C1 segment of cervical spinal cord (tissue), 14 donors: ENCODE results near the gene CDC14B.
"Not testable (repeated sequence)": the region's sequence is repeated elsewhere in the genome, so short reads cannot be mapped to it uniquely, and the experiment has no call there.

ENCODE experiments used
- DNase-seq, 14 donors: peaks; one replicate each; lab custom pipeline; 2025; lab: John Stamatoyannopoulos, UW

CDC14B gene

DNA sequence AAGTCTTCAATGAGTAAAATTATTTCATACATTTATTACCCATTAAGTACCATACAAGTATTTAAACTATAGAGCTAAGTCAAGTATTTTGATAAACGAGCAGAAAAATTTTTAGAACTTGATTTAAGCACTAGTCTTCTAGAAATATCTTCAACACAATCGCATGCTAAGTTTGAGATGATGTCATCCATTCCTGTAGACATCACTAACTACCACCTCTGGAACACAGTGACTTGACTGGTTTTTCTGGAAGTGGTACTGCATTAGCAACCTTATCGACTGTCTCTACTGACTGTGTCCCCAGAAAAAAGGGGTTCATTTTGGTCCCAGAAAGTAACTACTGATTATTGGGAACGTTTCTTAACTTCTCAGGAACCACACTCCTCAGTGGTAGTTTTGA is 69.0 kb downstream of the CDC14B start:
- DNase-seq, result no peak

DNA sequence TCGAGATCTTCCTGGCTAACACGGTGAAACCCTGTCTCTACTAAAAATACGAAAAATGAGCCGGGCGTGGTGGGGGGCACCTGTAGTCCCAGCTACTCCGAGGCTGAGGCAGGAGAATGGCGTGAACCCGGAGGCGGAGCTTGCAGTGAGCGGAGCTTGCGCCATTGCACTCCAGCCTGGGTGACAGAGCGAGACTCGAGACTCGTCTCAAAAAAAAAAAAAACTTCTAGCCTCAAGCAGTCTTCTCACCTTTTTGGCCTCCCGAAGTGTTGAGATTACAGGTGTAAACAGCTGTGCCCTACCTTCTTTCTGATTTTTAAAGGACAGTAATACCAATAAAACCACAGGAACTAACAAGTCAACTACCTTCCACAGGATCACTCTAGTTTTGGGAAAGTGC is 76.5 kb downstream of the CDC14B start:
- not testable (repeated sequence) for DNase-seq

GRCh38 chr9:96540106-96540505 is 79.5 kb downstream of the CDC14B start:
- DNase-seq, result no peak

- no peak for DNase-seq
Measured at GRCh38 chr9:96532173-96532572, 87.5 kb downstream of the CDC14B start.

GRCh38 chr9:96524764-96525163 is 94.9 kb downstream of the CDC14B start:
- DNase-seq, result no peak

- DNase-seq, result no peak
Measured at GRCh38 chr9:96524045-96524444, 95.6 kb downstream of the CDC14B start.

DNA sequence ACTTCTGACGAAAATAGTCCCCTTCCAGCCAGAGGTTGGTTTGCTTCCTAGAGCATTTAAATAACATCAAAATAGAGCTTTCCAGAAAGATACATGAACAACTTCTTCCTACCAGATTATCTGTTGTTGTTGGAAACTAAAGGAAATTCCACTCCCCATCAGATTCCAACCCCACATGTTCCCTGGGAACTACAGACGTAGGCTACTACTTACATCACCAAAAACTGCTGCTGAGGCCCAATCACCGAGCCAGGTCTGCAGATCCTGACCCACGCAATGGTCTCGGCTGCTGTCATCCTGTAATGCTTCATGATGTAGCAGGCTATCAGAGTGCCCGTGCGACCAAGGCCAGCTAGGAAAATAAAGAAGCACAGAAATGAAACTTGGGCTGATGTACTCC is 96.3 kb downstream of the CDC14B start:
- no peak for DNase-seq

DNA sequence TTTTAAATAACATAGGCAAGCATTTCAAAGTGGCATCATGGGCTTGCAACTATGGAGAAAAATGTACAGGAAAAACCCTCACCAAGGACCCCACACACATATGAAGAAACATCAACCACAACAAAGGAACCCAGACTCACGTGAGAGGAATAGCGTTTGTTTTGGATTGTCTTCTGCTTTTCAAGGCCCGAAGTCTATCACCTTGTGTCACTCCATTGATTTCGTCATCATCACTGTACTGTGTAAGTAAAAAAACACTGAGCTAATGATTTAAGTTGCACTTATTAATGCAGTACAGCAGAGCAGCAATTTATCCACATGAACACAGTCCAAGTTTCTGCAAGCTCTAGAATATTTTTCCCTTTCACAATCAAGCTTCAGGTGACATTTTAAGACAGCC is 97.3 kb downstream of the CDC14B start:
- no peak for DNase-seq

- no peak for DNase-seq
Measured at GRCh38 chr9:96519787-96520186, 99.9 kb downstream of the CDC14B start.

- DNase-seq, result no peak
Measured at GRCh38 chr9:96519095-96519494, 100.5 kb downstream of the CDC14B start.

- no peak for DNase-seq
Measured at GRCh38 chr9:96515621-96516470, 103.8 kb downstream of the CDC14B start.

DNA sequence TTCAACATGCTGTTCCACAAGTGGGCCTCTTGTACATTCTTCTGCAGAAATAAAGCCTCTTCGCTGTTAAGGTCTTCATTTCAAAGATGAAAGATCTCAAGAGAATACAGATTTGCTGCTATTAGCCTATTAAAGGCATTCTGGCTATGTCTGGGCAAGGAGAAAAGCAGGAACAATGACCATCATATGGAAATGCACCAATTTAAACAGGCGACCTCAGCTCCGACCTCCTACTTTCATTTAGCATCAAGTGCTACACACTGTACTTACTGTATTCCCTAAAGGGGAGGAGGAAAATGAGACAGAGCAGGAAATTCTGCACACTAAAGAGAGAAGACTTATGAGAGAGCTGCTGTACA is 104.9 kb downstream of the CDC14B start:
- DNase-seq, result no peak

DNA sequence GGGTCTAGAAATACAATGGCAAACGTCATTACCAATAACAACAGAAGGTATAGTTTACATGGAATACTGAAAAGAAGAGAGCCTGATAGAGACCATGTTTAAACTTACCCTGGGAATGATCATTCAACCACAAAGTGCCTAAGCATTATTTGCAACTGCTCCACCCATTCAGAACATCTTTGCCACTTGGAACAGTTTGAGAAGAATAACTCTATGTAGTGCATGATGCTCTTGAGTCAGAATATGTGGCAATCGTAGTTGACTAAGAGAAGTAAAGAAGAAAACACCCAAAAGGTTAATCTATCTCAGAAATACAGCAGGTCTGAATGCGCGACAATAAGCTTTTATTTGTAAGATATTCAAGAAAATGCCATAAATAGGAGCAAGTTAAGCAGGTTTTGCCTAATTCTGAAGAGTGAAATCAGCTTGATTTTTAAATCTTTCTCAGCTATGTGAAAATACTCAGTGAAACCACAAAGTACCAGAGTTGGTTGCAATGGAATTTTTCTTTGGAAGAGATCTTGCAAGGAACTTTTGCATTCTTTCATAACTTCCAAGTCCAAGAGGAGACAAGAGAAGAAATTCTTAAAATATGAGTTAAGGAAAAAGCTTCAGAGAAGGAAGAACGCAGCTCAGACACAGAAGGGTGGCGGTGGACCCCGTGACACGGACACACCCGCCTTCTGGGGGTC is 105.4 kb downstream of the CDC14B start:
- DNase-seq, result no peak

DNA sequence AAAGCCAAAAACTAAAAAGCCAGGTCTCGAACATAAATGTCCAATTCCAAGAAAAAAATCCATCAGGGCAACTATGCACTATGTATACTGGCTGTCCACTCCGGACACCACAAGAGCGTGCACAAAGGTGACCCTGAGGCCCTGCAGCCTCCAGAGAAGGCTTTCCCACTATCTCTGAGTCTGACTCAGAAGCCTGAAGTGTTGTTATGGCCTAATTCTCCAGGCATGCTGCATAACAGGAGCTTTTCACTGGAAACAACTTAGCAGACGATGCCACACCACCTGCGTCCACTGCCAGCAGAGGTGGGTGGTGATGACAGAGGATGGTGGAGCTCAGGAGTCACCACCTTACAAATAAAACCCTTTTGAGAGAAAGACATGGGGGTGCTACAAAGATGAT is 106.0 kb downstream of the CDC14B start:
- DNase-seq, result no peak

DNA sequence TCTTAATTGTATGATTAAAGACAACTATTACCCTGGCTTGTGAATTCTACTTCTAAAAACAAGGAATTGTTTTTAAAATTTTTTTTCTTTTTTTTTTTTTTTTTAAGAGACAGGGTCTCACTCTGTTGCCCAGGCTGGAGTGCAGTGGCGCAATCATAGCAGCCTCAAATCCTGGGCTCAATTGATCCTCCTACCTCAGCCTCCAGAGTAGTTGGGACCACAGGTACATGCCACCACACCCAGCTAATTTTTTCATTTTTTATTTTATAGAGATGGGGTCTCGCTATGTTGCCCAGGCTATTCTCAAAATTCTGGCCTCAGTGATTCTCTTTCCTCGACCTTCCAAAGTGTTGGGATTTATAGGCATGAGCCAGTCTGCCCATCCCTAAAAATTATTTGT is 107.4 kb downstream of the CDC14B start:
- no peak for DNase-seq

DNA sequence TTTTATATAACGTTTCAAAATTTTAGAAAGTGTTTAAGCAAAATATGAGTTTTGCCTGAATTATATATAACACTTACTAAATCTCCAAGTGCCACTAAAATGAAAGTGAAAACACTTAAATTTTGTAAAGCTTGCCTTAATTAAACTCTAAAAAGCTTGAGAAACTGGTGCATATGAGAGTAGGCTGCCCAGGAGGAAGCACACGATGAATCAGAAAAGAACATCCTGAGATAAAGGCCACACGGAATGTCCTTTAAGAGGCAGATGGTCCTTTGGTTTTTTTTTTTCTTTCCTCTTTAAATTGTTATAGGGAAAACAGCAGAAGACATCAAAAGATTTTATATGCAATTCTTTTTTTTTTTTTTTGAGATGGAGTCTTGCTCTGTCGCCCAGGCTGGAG is 109.4 kb downstream of the CDC14B start:
- DNase-seq, result no peak

- DNase-seq, result no peak
Measured at GRCh38 chr9:96509848-96510247, 109.8 kb downstream of the CDC14B start.

GRCh38 chr9:96509026-96509425 is 110.6 kb downstream of the CDC14B start:
- no peak for DNase-seq

DNA sequence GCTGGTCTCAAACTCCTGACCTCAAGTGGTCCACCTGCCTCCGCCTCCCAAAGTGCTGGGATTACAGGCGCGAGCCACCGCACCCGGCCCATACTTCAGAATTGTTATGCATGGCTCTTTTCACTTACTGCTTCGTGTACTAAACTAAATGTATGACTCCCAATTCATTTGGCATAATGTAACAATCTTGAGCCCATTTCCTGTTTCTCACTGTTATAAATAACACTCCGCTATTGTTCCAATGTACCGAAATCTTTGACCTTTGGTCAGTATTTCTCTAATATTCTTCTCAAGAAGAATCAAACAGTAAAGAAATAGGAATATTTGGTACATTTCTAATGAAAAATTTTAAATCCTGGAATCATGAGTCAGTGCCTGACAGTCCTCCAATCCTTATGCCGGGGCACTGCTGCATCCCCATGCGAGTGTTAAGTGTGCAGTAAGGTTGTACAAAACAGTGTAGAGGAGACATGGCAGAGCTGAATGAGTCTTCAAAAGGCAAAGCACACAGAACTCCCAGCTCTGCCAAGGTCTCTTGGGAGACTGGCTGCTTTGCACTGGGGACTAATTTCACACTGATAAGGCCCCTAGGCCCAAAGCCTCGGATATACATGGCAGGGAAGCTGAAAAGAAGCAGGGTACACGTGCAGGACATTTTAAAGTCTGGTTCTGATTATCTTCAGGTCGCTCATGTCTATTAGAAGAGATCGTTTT is 111.3 kb downstream of the CDC14B start:
- no peak for DNase-seq

DNA sequence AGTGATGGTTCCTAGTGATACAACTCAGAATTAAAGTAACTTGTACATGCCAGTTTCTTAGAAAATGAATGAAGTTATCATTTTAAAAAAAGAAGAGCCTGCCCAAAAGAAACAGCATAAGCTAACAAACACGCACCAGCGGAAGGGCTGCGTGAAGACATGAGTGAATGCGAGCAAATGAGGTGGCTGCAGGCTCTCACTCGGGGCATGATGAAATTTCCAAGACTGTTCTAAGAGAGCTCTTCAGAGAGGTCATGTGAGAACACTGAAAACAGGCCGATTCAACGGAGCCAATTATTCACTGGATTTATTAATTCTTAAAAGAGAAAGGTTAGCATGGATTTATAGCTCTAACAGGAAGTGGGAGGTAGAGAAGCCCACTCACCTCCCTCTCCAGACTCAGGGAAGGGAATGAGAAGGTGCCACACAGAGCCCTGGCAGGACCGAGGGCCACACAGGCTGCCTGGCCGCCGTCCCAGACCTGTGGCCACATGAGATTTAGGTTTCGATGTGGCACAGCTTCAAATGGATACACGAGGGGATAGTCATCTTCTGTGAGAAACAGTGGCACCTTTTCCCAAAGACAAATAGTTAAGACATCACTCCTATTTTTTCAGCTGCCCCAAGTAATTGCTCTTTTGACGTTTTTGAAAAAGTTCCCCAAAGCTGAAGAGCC is 114.2 kb downstream of the CDC14B start:
- no peak for DNase-seq

DNA sequence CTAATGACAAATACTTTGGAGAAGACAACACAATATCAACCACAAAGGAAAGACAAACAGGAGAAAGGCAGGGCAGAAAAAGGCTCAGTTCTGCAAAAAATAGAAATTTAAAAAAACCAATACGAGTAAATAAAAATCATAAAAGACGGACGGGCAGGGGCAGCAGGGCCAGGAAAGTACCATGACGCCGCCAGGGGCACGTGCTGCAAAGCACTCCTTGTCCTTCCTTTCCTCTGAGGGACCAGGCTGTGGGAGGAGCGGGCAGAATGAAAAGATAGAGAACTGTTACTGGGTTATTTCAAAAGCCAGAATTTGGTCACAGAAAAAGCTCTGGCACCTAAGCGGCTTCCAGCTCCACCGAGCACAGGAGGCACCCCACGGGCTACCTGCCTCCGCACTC is 115.7 kb downstream of the CDC14B start:
- DNase-seq, result no peak

GRCh38 chr9:96503374-96503748 is 116.3 kb downstream of the CDC14B start:
- DNase-seq, result not testable (repeated sequence)
